Measurements from ENCODE around the gene TP53. TPM values are rescaled to one million over a fixed set of nuclear protein-coding genes. Genes with fewer than 3 reads are reported as not detected.
"Not testable (repeated sequence)": the region's sequence is repeated elsewhere in the genome, so short reads cannot be mapped to it uniquely, and the experiment has no call there.

Gene TP53
- total and polyA plus RNA-seq, 2 donors from 2014 or later, result 14.8 to 66.9 TPM

DNA sequence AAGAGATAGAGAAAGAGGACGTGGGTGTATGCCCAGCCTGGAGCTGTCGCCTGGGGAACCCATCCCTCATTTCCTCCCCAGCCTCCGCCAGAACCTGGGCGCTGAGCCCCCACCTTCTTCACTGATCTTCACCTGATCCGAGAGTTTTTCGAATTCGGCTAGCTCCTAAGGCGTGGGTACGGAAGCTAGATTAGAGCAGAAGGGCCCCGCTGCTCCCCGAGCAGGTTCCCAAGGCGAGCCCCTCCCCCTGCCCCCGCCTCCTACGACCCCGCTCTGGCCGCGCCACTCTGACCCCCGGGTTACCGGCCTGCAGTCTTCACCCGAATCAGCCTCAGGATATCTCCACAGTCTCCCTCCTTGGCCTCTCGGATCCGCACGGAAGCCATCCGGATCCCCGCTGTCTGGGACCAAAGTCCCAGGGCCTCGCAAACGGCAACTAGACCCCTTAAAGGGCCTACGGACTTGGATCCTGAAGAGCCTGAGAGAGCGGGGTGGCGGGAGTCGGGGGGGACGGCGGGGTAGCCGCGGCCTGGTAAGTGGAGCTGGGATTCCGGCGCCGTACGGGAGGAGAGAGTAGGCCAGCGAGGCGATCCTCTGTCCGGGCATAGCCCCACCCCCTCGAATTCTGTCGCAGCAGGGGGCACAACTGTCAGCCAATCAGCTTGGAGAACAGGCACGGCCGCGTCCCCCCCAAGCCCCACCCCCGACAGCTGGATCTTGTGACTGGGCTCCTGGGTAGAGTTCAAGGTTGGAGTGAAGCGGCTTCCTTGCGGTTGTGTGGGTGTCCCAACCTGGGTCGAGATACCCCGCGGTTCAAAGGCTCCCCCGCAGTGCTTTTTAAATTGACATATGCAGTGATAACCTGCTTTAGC, 59.8 kb downstream of the TP53 start, which contains the start of gene SAT2:
SAT2 (minus strand) TSS at position 572 of the 872 bp plus-strand sequence; CDS start at position 386, 186 bp downstream.
- Histone ChIP-seq H3K27ac (ENCODE audit: low read depth in 2 of 2, low read length in 2 of 2) (peak within 1 kb of the TSS; percentile 92 to 97), H3K36me3 (ENCODE audit: control insufficient read depth in 2 of 3, insufficient read depth in 3 of 3, low read length in 3 of 3) (no peaks in the 10 kb centered on the region), H3K27me3 (ENCODE audit: control insufficient read depth, insufficient read depth, low read length) (no peaks in the 10 kb centered on the region), H3K4me3 (ENCODE audit: low read length in 3 of 3) (peak within 1 kb of the TSS; percentile 84 to 96 (median 93)), H3K9ac (ENCODE audit: low read length in 3 of 3) (peak within 1 kb of the TSS; percentile 63 to 99 (median 82)), H3K4me1 (ENCODE audit: control insufficient read depth in 2 of 3, insufficient read depth in 2 of 3, low read depth in 1 of 3, low read length in 3 of 3) (peaks cover 0 to 6% (median 3%) of the 10 kb centered on the region in 3 donors), H3K9me3 (ENCODE audit: control insufficient read depth in 2 of 3, insufficient read depth in 1 of 3, low read length in 3 of 3) (no peaks in the 10 kb centered on the region)
- intact Hi-C loops (cut with DNase I), result no loop called here
- no peak for TF ChIP-seq CTCF (IDR thresholded peaks at IDR 0.05; ENCODE audit: borderline replicate concordance, extremely low read depth, insufficient read depth)
- FAIRE-seq, result no peak
- peak; percentile 97 to 98 (median 97) for DNase-seq

DNA sequence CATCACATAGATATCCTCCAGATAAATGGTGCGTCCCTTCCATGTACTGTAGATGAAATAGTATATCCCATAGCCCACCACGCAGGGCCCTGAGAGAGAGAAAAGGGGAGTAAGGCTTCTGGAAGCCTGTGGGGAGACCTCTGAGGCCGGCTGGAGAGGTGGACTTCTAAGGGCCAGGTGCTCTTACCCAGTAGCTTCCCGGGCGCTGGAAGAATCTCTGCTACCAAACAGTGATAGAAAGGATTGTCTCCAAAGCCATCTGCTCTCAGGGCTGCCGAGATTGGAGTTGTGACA, 60.4 kb downstream of the TP53 start:
- Histone ChIP-seq H3K36me3 (ENCODE audit: control insufficient read depth in 2 of 3, insufficient read depth in 3 of 3, low read length in 3 of 3) (no peaks in the 10 kb centered on the region), H3K27ac (ENCODE audit: low read depth in 2 of 2, low read length in 2 of 2) (peak overlapping the region; percentile 92 to 97), H3K27me3 (ENCODE audit: control insufficient read depth, insufficient read depth, low read length) (no peaks in the 10 kb centered on the region), H3K4me1 (ENCODE audit: control insufficient read depth in 2 of 3, insufficient read depth in 2 of 3, low read depth in 1 of 3, low read length in 3 of 3) (peaks cover 0 to 6% (median 3%) of the 10 kb centered on the region in 3 donors), H3K9ac (ENCODE audit: low read length in 3 of 3) (peak overlapping the region; percentile 63 to 99 (median 82)), H3K9me3 (ENCODE audit: control insufficient read depth in 2 of 3, insufficient read depth in 1 of 3, low read length in 3 of 3) (no peaks in the 10 kb centered on the region), H3K4me3 (ENCODE audit: low read length in 3 of 3) (peak overlapping the region; percentile 84 to 96 (median 93))
- DNase-seq, result no peak
- no peak for TF ChIP-seq CTCF (IDR thresholded peaks at IDR 0.05; ENCODE audit: borderline replicate concordance, extremely low read depth, insufficient read depth)
- no peak for FAIRE-seq
- intact Hi-C loops (cut with DNase I), result no loop called here

- H3K4me1 ChIP-seq (ENCODE audit: control insufficient read depth in 2 of 3, insufficient read depth in 2 of 3, low read depth in 1 of 3, low read length in 3 of 3), result peaks cover 0 to 3% (median 0%) of the 10 kb centered on the region in 3 donors
- no peak overlapping the region for H3K9ac ChIP-seq (ENCODE audit: low read length in 3 of 3)
- peak overlapping the region; percentile 92 to 97 for H3K27ac ChIP-seq (ENCODE audit: low read depth in 2 of 2, low read length in 2 of 2)
- DNase-seq (no peak), FAIRE-seq (no peak)
- H3K9me3 ChIP-seq (ENCODE audit: control insufficient read depth in 2 of 3, insufficient read depth in 1 of 3, low read length in 3 of 3), result no peaks in the 10 kb centered on the region
- intact Hi-C loops (cut with DNase I), result no loop called here
- no peak for TF ChIP-seq CTCF (IDR thresholded peaks at IDR 0.05; ENCODE audit: borderline replicate concordance, extremely low read depth, insufficient read depth)
- no peaks in the 10 kb centered on the region for H3K27me3 ChIP-seq (ENCODE audit: control insufficient read depth, insufficient read depth, low read length)
- no peaks in the 10 kb centered on the region for H3K36me3 ChIP-seq (ENCODE audit: control insufficient read depth in 2 of 3, insufficient read depth in 3 of 3, low read length in 3 of 3)
- peak overlapping the region in 2 of 3 donors; percentile 93 to 96 for H3K4me3 ChIP-seq (ENCODE audit: low read length in 3 of 3)
These were observed 61.0 kb downstream of the TP53 start for GRCh38 chr17:7626307-7626706.

DNA sequence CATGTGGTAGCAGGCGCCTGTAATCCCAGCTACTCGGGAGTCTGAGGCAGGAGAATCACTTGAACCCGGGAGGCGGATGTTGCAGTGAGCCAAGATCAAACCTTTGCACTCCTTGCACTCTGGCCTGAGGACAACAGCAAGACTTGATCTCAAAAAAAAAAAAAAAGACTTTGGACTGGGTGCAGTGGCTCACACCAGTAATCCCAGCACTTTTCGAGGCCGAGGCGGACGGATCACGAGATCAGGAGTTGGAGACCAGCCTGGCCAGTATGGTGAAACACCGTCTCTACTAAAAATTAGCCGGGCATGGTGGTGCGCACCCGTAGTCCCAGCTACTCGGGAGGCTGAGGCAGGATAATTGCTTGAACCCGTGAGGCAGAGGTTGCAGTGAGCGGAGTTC, 61.5 kb downstream of the TP53 start:
- H3K9me3 ChIP-seq (ENCODE audit: control insufficient read depth in 2 of 3, insufficient read depth in 1 of 3, low read length in 3 of 3); H3K4me1 ChIP-seq (ENCODE audit: control insufficient read depth in 2 of 3, insufficient read depth in 2 of 3, low read depth in 1 of 3, low read length in 3 of 3); DNase-seq; H3K36me3 ChIP-seq (ENCODE audit: control insufficient read depth in 2 of 3, insufficient read depth in 3 of 3, low read length in 3 of 3); H3K9ac ChIP-seq (ENCODE audit: low read length in 3 of 3); FAIRE-seq; H3K27ac ChIP-seq (ENCODE audit: low read depth in 2 of 2, low read length in 2 of 2); H3K27me3 ChIP-seq (ENCODE audit: control insufficient read depth, insufficient read depth, low read length); intact Hi-C loops (cut with DNase I): not testable (repeated sequence)
- peak overlapping the region in 1 of 3 donors; percentile 96 for H3K4me3 ChIP-seq (ENCODE audit: low read length in 3 of 3)

All from kidney (tissue), 14 donors.